Karpas-422 (cell line): ENCODE measurements around the gene LCE5A. TPM values are rescaled to one million over a fixed set of nuclear protein-coding genes. Genes with fewer than 3 reads are reported as not detected.

Source experiments
- DNase-seq: peaks from one replicate; pipeline ENCODE4 v3.0.0-alpha.2; 2015
- H2AFZ ChIP-seq: fragments of 200-600 bp; sonication (generic); 2 replicates; pipeline ENCODE4 v1.6.1; 2014; ENCODE audit warnings: antibody characterized with exemption, low read length, mixed read lengths
- H3K27ac ChIP-seq: fragments of 200-600 bp; sonication (generic); 2 replicates; pipeline ENCODE4 v1.5.1; 2014; ENCODE audit warnings: mild to moderate bottlenecking, low read length, moderate library complexity
- H3K27me3 ChIP-seq: fragments of 200-600 bp; sonication (generic); 2 replicates; pipeline ENCODE4 v1.6.1; 2014; ENCODE audit warnings: low read length, mixed read lengths
- H3K36me3 ChIP-seq: fragments of 200-600 bp; sonication (generic); 2 replicates; pipeline ENCODE4 v1.6.1; 2014; ENCODE audit warnings: low read length, mixed read lengths; ENCODE audit not compliant: insufficient read depth
- H3K4me1 ChIP-seq: fragments of 200-600 bp; sonication (generic); 2 replicates; pipeline ENCODE4 v1.6.1; 2014; ENCODE audit warnings: mild to moderate bottlenecking, low read length, mixed read lengths
- H3K4me2 ChIP-seq: fragments of 200-600 bp; sonication (generic); 2 replicates; pipeline ENCODE4 v1.6.1; 2014; ENCODE audit warnings: low read length, low read depth, mild to moderate bottlenecking; ENCODE audit not compliant: poor library complexity, severe bottlenecking
- H3K4me3 ChIP-seq: fragments of 200-600 bp; sonication (generic); 2 replicates; pipeline ENCODE4 v1.5.1; 2014; ENCODE audit warnings: mild to moderate bottlenecking, antibody characterized with exemption, low read length, mixed read lengths
- H3K79me2 ChIP-seq: fragments of 200-600 bp; sonication (generic); 2 replicates; pipeline ENCODE4 v1.6.1; 2014; ENCODE audit warnings: mild to moderate bottlenecking, low read length, mixed read lengths
- H3K9ac ChIP-seq: fragments of 200-600 bp; sonication (generic); 2 replicates; pipeline ENCODE4 v1.6.0; 2014; ENCODE audit warnings: low read length
- H3K9me2 ChIP-seq: fragments of 200-600 bp; sonication (generic), shearing (Covaris generic); replicated peaks from 2 replicates; pipeline ENCODE4 v1.6.0; 2014; ENCODE audit warnings: mild to moderate bottlenecking, low read length, moderate library complexity; ENCODE audit not compliant: insufficient read depth
- H3K9me3 ChIP-seq: fragments of 300-700, 200-600 bp; sonication (generic); 2 replicates; pipeline ENCODE4 v1.6.1; 2014; ENCODE audit warnings: low read length, mixed read lengths
- H4K20me1 ChIP-seq: fragments of 200-600 bp; sonication (generic); 2 replicates; pipeline ENCODE4 v1.6.1; 2014; ENCODE audit warnings: mild to moderate bottlenecking, antibody characterized with exemption, low read length, low read depth; ENCODE audit not compliant: insufficient read depth
- total RNA-seq: library from RNA; depleted of rRNA; stranded (reverse); fragments of >200 nt; shearing (Covaris generic); gene quantifications from 2 replicates; pipeline ENCODE4 v1.2.3, GENCODE V29; 2014; ENCODE audit warnings: low replicate concordance; rRNA removed

Gene LCE5A
- not detected in 2 replicates for total RNA-seq

- Histone ChIP-seq H4K20me1 (no peaks in the 10 kb centered on the region), H3K4me1 (no peaks in the 10 kb centered on the region), H3K27ac (no peak within 1 kb of the TSS), H3K79me2 (no peaks in the 10 kb centered on the region), H2AFZ (no peak within 1 kb of the TSS), H3K9me2 (no peaks in the 10 kb centered on the region), H3K9me3 (no peaks in the 10 kb centered on the region), H3K4me2 (no peak within 1 kb of the TSS), H3K27me3 (no peaks in the 10 kb centered on the region), H3K36me3 (no peaks in the 10 kb centered on the region), H3K9ac (no peak within 1 kb of the TSS), H3K4me3 (no peak within 1 kb of the TSS)
- DNase-seq, result no peak
These were observed at the start of gene LCE5A for GRCh38 chr1:152510503-152510902. Gene LCE5A, plus strand, starts transcription at chr1:152510803. Its CDS starts 732 bp downstream, at chr1:152511535.

GRCh38 chr1:152461544-152461943 lies 49.1 kb upstream of the LCE5A start:
- H2AFZ ChIP-seq, result no peak overlapping the region
- H3K27ac ChIP-seq, result no peak overlapping the region
- H3K4me3 ChIP-seq, result no peak overlapping the region
- peak; percentile 90 for DNase-seq
- H3K9me2 ChIP-seq, result no peaks in the 10 kb centered on the region
- H3K27me3 ChIP-seq, result 0 out of 2 replicates have a peak, but pooled peaks cover 5% of the 10 kb centered on the region
- no peaks in the 10 kb centered on the region for H3K36me3 ChIP-seq
- no peak overlapping the region for H3K4me2 ChIP-seq
- peaks cover 5% of the 10 kb centered on the region for H3K9me3 ChIP-seq
- no peak overlapping the region for H3K9ac ChIP-seq
- H4K20me1 ChIP-seq, result no peaks in the 10 kb centered on the region
- H3K4me1 ChIP-seq, result peaks cover 7% of the 10 kb centered on the region
- H3K79me2 ChIP-seq, result no peaks in the 10 kb centered on the region

GRCh38 chr1:152462636-152463035 lies 48.0 kb upstream of the LCE5A start:
- H3K36me3 ChIP-seq, result no peaks in the 10 kb centered on the region
- peaks cover 5% of the 10 kb centered on the region for H3K9me3 ChIP-seq
- no peaks in the 10 kb centered on the region for H3K79me2 ChIP-seq
- H3K9ac ChIP-seq, result no peak overlapping the region
- H3K27me3 ChIP-seq, result 0 out of 2 replicates have a peak, but pooled peaks cover 5% of the 10 kb centered on the region
- H4K20me1 ChIP-seq, result no peaks in the 10 kb centered on the region
- H3K4me3 ChIP-seq, result no peak overlapping the region
- no peak overlapping the region for H3K27ac ChIP-seq
- peaks cover 7% of the 10 kb centered on the region for H3K4me1 ChIP-seq
- no peak overlapping the region for H3K4me2 ChIP-seq
- no peaks in the 10 kb centered on the region for H3K9me2 ChIP-seq
- no peak for DNase-seq
- H2AFZ ChIP-seq, result no peak overlapping the region

- Histone ChIP-seq H2AFZ (no peak overlapping the region), H3K27ac (no peak overlapping the region), H3K9ac (no peak overlapping the region), H3K4me2 (no peak overlapping the region), H3K9me2 (no peaks in the 10 kb centered on the region), H3K9me3 (peaks cover 5% of the 10 kb centered on the region), H3K36me3 (no peaks in the 10 kb centered on the region), H3K4me1 (no peaks in the 10 kb centered on the region), H4K20me1 (no peaks in the 10 kb centered on the region), H3K79me2 (no peaks in the 10 kb centered on the region), H3K27me3 (0 out of 2 replicates have a peak, but pooled peaks cover 5% of the 10 kb centered on the region), H3K4me3 (no peak overlapping the region)
- no peak for DNase-seq
These were observed 44.4 kb upstream of the LCE5A start for GRCh38 chr1:152466217-152466616.

- Histone ChIP-seq H3K27me3 (no peaks in the 10 kb centered on the region), H3K4me1 (no peaks in the 10 kb centered on the region), H3K79me2 (no peaks in the 10 kb centered on the region), H3K36me3 (no peaks in the 10 kb centered on the region), H2AFZ (no peak overlapping the region), H3K27ac (no peak overlapping the region), H3K9ac (no peak overlapping the region), H3K9me3 (peaks cover 5% of the 10 kb centered on the region), H3K4me2 (no peak overlapping the region), H4K20me1 (no peaks in the 10 kb centered on the region), H3K4me3 (no peak overlapping the region), H3K9me2 (no peaks in the 10 kb centered on the region)
- no peak for DNase-seq
These were observed 36.6 kb upstream of the LCE5A start for GRCh38 chr1:152473887-152474537.

- peak; percentile 94 for DNase-seq
- H3K27me3 ChIP-seq, result no peaks in the 10 kb centered on the region
- H3K36me3 ChIP-seq, result no peaks in the 10 kb centered on the region
- no peak overlapping the region for H3K9ac ChIP-seq
- H3K9me2 ChIP-seq, result no peaks in the 10 kb centered on the region
- peaks cover 5% of the 10 kb centered on the region for H3K9me3 ChIP-seq
- no peaks in the 10 kb centered on the region for H4K20me1 ChIP-seq
- H3K4me3 ChIP-seq, result no peak overlapping the region
- H3K4me1 ChIP-seq, result peaks cover 3% of the 10 kb centered on the region; the same call in 1 of the 2 replicates
- H3K79me2 ChIP-seq, result no peaks in the 10 kb centered on the region
- H3K4me2 ChIP-seq, result no peak overlapping the region
- 0 out of 2 replicates have a peak overlapping the region, but pooled peaks have one; percentile 20 for H2AFZ ChIP-seq
- H3K27ac ChIP-seq, result no peak overlapping the region
These were observed 30.6 kb upstream of the LCE5A start for GRCh38 chr1:152479792-152480595.

GRCh38 chr1:152481869-152482664 lies 28.5 kb upstream of the LCE5A start:
- Histone ChIP-seq H3K9me2 (no peaks in the 10 kb centered on the region), H3K4me1 (peaks cover 3% of the 10 kb centered on the region; the same call in 1 of the 2 replicates), H3K27ac (no peak overlapping the region), H3K79me2 (no peaks in the 10 kb centered on the region), H3K4me2 (no peak overlapping the region), H4K20me1 (no peaks in the 10 kb centered on the region), H3K4me3 (no peak overlapping the region), H2AFZ (no peak overlapping the region), H3K36me3 (no peaks in the 10 kb centered on the region), H3K27me3 (no peaks in the 10 kb centered on the region), H3K9me3 (no peaks in the 10 kb centered on the region; the same call in 1 of the 2 replicates), H3K9ac (no peak overlapping the region)
- no peak for DNase-seq
